ENCODE results near the gene GDF10.

DNA sequence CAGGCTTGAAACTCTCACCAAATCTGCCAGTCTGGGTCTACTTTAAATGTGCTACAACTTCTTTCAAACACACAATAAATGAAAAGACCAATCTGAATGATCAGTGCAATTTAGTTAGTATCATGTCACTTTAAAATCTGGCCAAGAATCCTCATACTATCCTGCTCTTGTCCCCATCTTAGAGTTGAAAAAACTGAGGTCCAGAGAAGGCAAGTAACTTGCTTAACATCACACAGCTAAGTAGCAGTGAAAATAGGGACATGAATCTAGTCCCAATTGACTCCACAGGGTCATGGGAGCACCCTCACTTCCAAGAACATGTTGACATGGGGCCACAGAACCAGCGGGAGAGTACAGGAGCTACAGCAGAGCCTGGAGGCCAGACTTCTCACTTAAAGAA lies 3.1 kb upstream of the GDF10 start:
- TF ChIP-seq, protein P1, sequence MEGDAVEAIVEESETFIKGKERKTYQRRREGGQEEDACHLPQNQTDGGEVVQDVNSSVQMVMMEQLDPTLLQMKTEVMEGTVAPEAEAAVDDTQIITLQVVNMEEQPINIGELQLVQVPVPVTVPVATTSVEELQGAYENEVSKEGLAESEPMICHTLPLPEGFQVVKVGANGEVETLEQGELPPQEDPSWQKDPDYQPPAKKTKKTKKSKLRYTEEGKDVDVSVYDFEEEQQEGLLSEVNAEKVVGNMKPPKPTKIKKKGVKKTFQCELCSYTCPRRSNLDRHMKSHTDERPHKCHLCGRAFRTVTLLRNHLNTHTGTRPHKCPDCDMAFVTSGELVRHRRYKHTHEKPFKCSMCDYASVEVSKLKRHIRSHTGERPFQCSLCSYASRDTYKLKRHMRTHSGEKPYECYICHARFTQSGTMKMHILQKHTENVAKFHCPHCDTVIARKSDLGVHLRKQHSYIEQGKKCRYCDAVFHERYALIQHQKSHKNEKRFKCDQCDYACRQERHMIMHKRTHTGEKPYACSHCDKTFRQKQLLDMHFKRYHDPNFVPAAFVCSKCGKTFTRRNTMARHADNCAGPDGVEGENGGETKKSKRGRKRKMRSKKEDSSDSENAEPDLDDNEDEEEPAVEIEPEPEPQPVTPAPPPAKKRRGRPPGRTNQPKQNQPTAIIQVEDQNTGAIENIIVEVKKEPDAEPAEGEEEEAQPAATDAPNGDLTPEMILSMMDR (IDR thresholded peaks at IDR 0.05): no peak
- TF ChIP-seq ZFX (IDR thresholded peaks at IDR 0.05; ENCODE audit: borderline replicate concordance): no peak
